Activated naive CD4-positive, alpha-beta T cell treated with anti-CD3 and anti-CD28 coated beads for 36 hours (primary cell): Measurements from ENCODE around the gene CCDC197. TPM values are rescaled to one million over a fixed set of nuclear protein-coding genes. Genes with fewer than 3 reads are reported as not detected.
A peak's percentile ranks its signal among the peaks of the same experiment; 100 is the strongest.

ENCODE experiments used
- CTCF ChIA-PET: fragments of 350-600 bp; sonication (Branson Sonifier 250); formaldehyde crosslinking; loops from one replicate; lab custom pipeline; 2021; ENCODE audit warnings: antibody characterized with exemption; lab: Charles Lee
- DNase-seq: peaks from one replicate; pipeline ENCODE4 v3.0.0-alpha.2; 2020
- H3K27ac Mint-ChIP-seq: one replicate; pipeline ENCODE4 v1.8.0; 2021; ENCODE audit warnings: mild to moderate bottlenecking, mixed read lengths
- H3K27me3 Mint-ChIP-seq: one replicate; pipeline ENCODE4 v1.8.0; 2021; ENCODE audit warnings: low read depth, mixed read lengths
- H3K36me3 Mint-ChIP-seq: one replicate; pipeline ENCODE4 v1.8.0; 2021; ENCODE audit warnings: low read depth, mixed read lengths
- H3K4me1 Mint-ChIP-seq: one replicate; pipeline ENCODE4 v1.8.0; 2021; ENCODE audit warnings: low read depth, mixed read lengths
- H3K4me3 Mint-ChIP-seq: one replicate; pipeline ENCODE4 v1.8.0; 2021; ENCODE audit warnings: mild to moderate bottlenecking, moderate library complexity, mixed read lengths
- H3K9me3 Mint-ChIP-seq: one replicate; pipeline ENCODE4 v1.8.0; 2021; ENCODE audit warnings: mixed read lengths
- intact Hi-C: fragments of 100-400 bp; cut with micrococcal nuclease; formaldehyde crosslinking; loops from one replicate; pipeline ENCODE4 v1.15.1; 2023
- total RNA-seq, 2 experiments: library from RNA; stranded (reverse); gene quantifications; one replicate each; pipeline ENCODE4 v1.2.3, GENCODE V29; 2021

Gene CCDC197
- total RNA-seq, 2 experiments from 2014 or later = not detected

- intact Hi-C loops = loop anchor here (5.0 kb wide), 3 partner anchors 126 to 1566 kb away; partner anchors contain the start of genes DDX24 and IFI27L1
- Mint-ChIP-seq H3K36me3 (no peaks in the 10 kb centered on the region), H3K27ac (peak overlapping the region; percentile 78), H3K4me3 (peak overlapping the region; percentile 36), H3K27me3 (no peaks in the 10 kb centered on the region), H3K4me1 (peaks cover 93% of the 10 kb centered on the region), H3K9me3 (no peaks in the 10 kb centered on the region)
- DNase-seq = no peak
- CTCF ChIA-PET = interaction anchor here (3.3 to 7.4 kb wide), 2 partner anchors 13 to 17 kb away, joined by 19 to 75 read pairs; no protein-coding TSS in a partner anchor
Measured at GRCh38 chr14:93956514-93957332, 40.4 kb upstream of the CCDC197 start.

- H3K36me3 Mint-ChIP-seq = no peaks in the 10 kb centered on the region
- H3K4me3 Mint-ChIP-seq = no peak overlapping the region
- CTCF ChIA-PET = interaction anchor here (3.3 to 7.4 kb wide), 2 partner anchors 13 to 18 kb away, joined by 19 to 75 read pairs; no protein-coding TSS in a partner anchor
- DNase-seq = no peak
- H3K4me1 Mint-ChIP-seq = peaks cover 92% of the 10 kb centered on the region
- peak overlapping the region; percentile 61 for H3K27ac Mint-ChIP-seq
- H3K9me3 Mint-ChIP-seq = no peaks in the 10 kb centered on the region
- H3K27me3 Mint-ChIP-seq = no peaks in the 10 kb centered on the region
- intact Hi-C loops = loop anchor here (5.0 kb wide), 3 partner anchors 125 to 1565 kb away; partner anchors contain the start of genes DDX24 and IFI27L1
Measured at GRCh38 chr14:93957333-93957710, 39.8 kb upstream of the CCDC197 start.

- DNase-seq = no peak
- CTCF ChIA-PET = interaction anchor here (0.8 to 7.4 kb wide), 7 partner anchors 12 to 43 kb away, joined by 3 to 75 read pairs (median 11); no protein-coding TSS in a partner anchor
- Mint-ChIP-seq H3K36me3 (no peaks in the 10 kb centered on the region), H3K4me3 (no peak overlapping the region), H3K27me3 (no peaks in the 10 kb centered on the region), H3K27ac (peak overlapping the region; percentile 99), H3K9me3 (no peaks in the 10 kb centered on the region), H3K4me1 (peaks cover 96% of the 10 kb centered on the region)
- intact Hi-C loops = loop anchor here (5.0 kb wide), 3 partner anchors 124 to 1564 kb away; partner anchors contain the start of genes DDX24 and IFI27L1
Measured at GRCh38 chr14:93957751-93958566, 39.1 kb upstream of the CCDC197 start.

- Mint-ChIP-seq H3K36me3 (no peaks in the 10 kb centered on the region), H3K27ac (peak overlapping the region; percentile 99)
Measured at GRCh38 chr14:93958567-93959238, 38.4 kb upstream of the CCDC197 start.

GRCh38 chr14:93959239-93960107 is 37.6 kb upstream of the CCDC197 start:
- Mint-ChIP-seq H3K4me1 (peaks cover 95% of the 10 kb centered on the region), H3K9me3 (no peaks in the 10 kb centered on the region), H3K36me3 (no peaks in the 10 kb centered on the region), H3K4me3 (peak overlapping the region; percentile 68), H3K27me3 (no peaks in the 10 kb centered on the region), H3K27ac (peak overlapping the region; percentile 99)
- peak; percentile 98 for DNase-seq
- intact Hi-C loops = loop anchor here (1.0 to 5.0 kb wide), 9 partner anchors 12 to 1563 kb away; partner anchors contain the start of genes BTBD7, DDX24, GON7 and IFI27L1
- CTCF ChIA-PET = interaction anchor here (0.8 to 7.4 kb wide), 12 partner anchors 8 to 1853 kb away, joined by 3 to 75 read pairs (median 4); partner anchors contain the start of genes ASB2 and ATXN3

More at GRCh38 chr14:93958567-93959238, 38.4 kb upstream of the CCDC197 start:
- intact Hi-C loops = loop anchor here (1.0 to 5.0 kb wide), 6 partner anchors 13 to 1564 kb away; partner anchors contain the start of genes BTBD7, DDX24 and IFI27L1
- Mint-ChIP-seq H3K27me3 (no peaks in the 10 kb centered on the region), H3K9me3 (no peaks in the 10 kb centered on the region), H3K4me1 (peaks cover 96% of the 10 kb centered on the region), H3K4me3 (peak overlapping the region; percentile 68)
- no peak for DNase-seq
- CTCF ChIA-PET = interaction anchor here (0.8 to 7.4 kb wide), 8 partner anchors 11 to 43 kb away, joined by 3 to 75 read pairs (median 4); partner anchors contain the start of gene ASB2

GRCh38 chr14:93960108-93960475 is 37.0 kb upstream of the CCDC197 start:
- H3K9me3 Mint-ChIP-seq = peaks cover 3% of the 10 kb centered on the region
- peak overlapping the region; percentile 99 for H3K27ac Mint-ChIP-seq
- peak; percentile 74 for DNase-seq
- intact Hi-C loops = loop anchor here (5.0 kb wide), 3 partner anchors 202 to 753 kb away; partner anchors contain the start of genes GON7 and UBR7
- H3K4me3 Mint-ChIP-seq = peak overlapping the region; percentile 68
- H3K4me1 Mint-ChIP-seq = peaks cover 95% of the 10 kb centered on the region
- CTCF ChIA-PET = interaction anchor here (0.6 to 7.4 kb wide), 11 partner anchors 8 to 1854 kb away, joined by 3 to 75 read pairs (median 5); partner anchors contain the start of gene ATXN3
- H3K36me3 Mint-ChIP-seq = no peaks in the 10 kb centered on the region
- H3K27me3 Mint-ChIP-seq = no peaks in the 10 kb centered on the region

- no peaks in the 10 kb centered on the region for H3K27me3 Mint-ChIP-seq
- no peak for DNase-seq
- CTCF ChIA-PET = interaction anchor here (0.6 to 7.4 kb wide), 10 partner anchors 9 to 305 kb away, joined by 3 to 75 read pairs (median 6); no protein-coding TSS in a partner anchor
- H3K9me3 Mint-ChIP-seq = peaks cover 3% of the 10 kb centered on the region
- H3K36me3 Mint-ChIP-seq = no peaks in the 10 kb centered on the region
- H3K27ac Mint-ChIP-seq = peak overlapping the region; percentile 99
- intact Hi-C loops = loop anchor here (5.0 kb wide), 3 partner anchors 201 to 754 kb away; partner anchors contain the start of genes GON7 and UBR7
- no peak overlapping the region for H3K4me3 Mint-ChIP-seq
- H3K4me1 Mint-ChIP-seq = peaks cover 90% of the 10 kb centered on the region
Measured at GRCh38 chr14:93960774-93961438, 36.2 kb upstream of the CCDC197 start.

GRCh38 chr14:93961620-93962019 is 35.5 kb upstream of the CCDC197 start:
- no peak for DNase-seq
- Mint-ChIP-seq H3K9me3 (peaks cover 3% of the 10 kb centered on the region), H3K27ac (peak overlapping the region; percentile 85), H3K27me3 (no peaks in the 10 kb centered on the region), H3K4me1 (peaks cover 85% of the 10 kb centered on the region), H3K4me3 (no peak overlapping the region), H3K36me3 (no peaks in the 10 kb centered on the region)
- CTCF ChIA-PET = interaction anchor here (0.7 to 7.4 kb wide), 6 partner anchors 8 to 39 kb away, joined by 3 to 75 read pairs (median 6); no protein-coding TSS in a partner anchor
- intact Hi-C loops = loop anchor here (5.0 kb wide), 3 partner anchors 201 to 754 kb away; partner anchors contain the start of genes GON7 and UBR7

GRCh38 chr14:93962701-93963601 is 34.1 kb upstream of the CCDC197 start:
- Mint-ChIP-seq H3K27ac (peak overlapping the region; percentile 86), H3K9me3 (peaks cover 3% of the 10 kb centered on the region), H3K4me1 (peaks cover 72% of the 10 kb centered on the region), H3K27me3 (no peaks in the 10 kb centered on the region), H3K36me3 (no peaks in the 10 kb centered on the region), H3K4me3 (no peak overlapping the region)
- intact Hi-C loops = loop anchor here (5.0 kb wide), 3 partner anchors 199 to 756 kb away; partner anchors contain the start of genes GON7 and UBR7
- CTCF ChIA-PET = interaction anchor here (0.8 to 13.8 kb wide), 3 partner anchors 8 to 22 kb away, joined by 4 to 316 read pairs (median 6); no protein-coding TSS in a partner anchor
- peak; percentile 66 for DNase-seq
